Measurements from ENCODE around the gene CTNNA3. TPM values are rescaled to one million over a fixed set of nuclear protein-coding genes. Genes with fewer than 3 reads are reported as not detected.

Gene CTNNA3
- polyA plus RNA-seq, 1 donor from 2014 or later = 0.14 TPM

DNA sequence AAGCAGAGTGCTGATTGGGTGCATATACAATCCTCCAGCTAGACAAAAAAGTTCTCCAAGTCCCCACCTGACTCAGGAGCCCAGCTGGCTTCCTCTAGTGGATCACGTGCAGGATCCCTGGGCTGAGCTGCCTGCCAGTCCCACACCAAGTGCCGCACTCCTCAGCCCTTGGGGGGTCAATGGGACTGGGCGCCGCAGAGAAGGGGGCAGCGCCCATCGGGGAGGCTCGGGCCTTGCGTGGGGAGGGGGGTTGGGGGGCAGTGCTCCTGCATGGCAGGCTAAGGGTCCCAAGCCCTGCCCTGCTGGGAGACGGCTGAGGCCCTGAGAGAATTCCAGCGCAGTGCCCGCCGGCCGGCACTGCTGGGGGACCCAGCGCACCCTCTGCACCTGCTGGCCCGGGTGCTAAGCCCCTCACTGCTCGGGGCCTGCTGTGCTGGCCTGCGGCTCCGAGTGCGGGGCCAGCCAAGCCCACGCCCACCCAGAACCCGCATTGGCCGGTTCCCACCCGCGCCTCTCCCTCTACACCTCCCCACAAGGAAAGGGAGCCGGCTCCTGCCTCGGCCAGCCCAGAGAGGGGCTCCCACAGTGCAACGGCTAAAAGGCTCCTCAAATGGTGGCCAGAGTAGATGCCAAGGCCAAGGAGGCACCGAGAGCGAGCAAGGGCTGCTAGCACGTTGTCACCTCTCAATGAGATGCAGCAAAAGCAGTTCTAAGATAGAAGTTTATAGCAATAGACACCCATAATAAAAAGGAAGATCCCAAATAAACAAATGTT lies 1044.5 kb downstream of the CTNNA3 start:
- Histone ChIP-seq H3K4me2 (ENCODE audit: low read length) (no peak overlapping the region), H3K4me3 (ENCODE audit: low read length) (no peak overlapping the region), H3K27me3 (ENCODE audit: insufficient read depth, low read depth, low read length) (no peaks in the 10 kb centered on the region), H3K27ac (ENCODE audit: low read length) (no peak overlapping the region), H3K36me3 (ENCODE audit: insufficient read depth, low read length) (no peaks in the 10 kb centered on the region), H3K9me3 (ENCODE audit: low read length) (no peaks in the 10 kb centered on the region), H4K20me1 (ENCODE audit: insufficient read depth) (no peaks in the 10 kb centered on the region), H3K79me2 (replicated peaks; ENCODE audit: insufficient read depth, low read length) (no peaks in the 10 kb centered on the region), H3K9ac (ENCODE audit: low read length) (no peak overlapping the region), H3K9me2 (ENCODE audit: insufficient read depth, low read length) (no peaks in the 10 kb centered on the region), H3F3A (ENCODE audit: insufficient read depth, low read length, poor library complexity, severe bottlenecking) (no peaks in the 10 kb centered on the region), H2AFZ (ENCODE audit: low read depth, low read length) (no peak overlapping the region)
- TF ChIP-seq POLR2AphosphoS5 (IDR thresholded peaks at IDR 0.05) (no peak), EP300 (conservative IDR thresholded peaks at IDR 0.05; ENCODE audit: poor library complexity, severe bottlenecking) (no peak), MXI1 (conservative IDR thresholded peaks at IDR 0.05; ENCODE audit: poor library complexity, severe bottlenecking) (no peak), RAD21 (conservative IDR thresholded peaks at IDR 0.05) (no peak), SMC3 (conservative IDR thresholded peaks at IDR 0.05; ENCODE audit: poor library complexity) (no peak), TAF1 (IDR thresholded peaks at IDR 0.05; ENCODE audit: low read depth) (no peak), EZH2 (IDR thresholded peaks at IDR 0.05; ENCODE audit: borderline replicate concordance, insufficient read depth, low read length, poor library complexity, severe bottlenecking) (no peak)
- TF ChIP-seq, protein P1, sequence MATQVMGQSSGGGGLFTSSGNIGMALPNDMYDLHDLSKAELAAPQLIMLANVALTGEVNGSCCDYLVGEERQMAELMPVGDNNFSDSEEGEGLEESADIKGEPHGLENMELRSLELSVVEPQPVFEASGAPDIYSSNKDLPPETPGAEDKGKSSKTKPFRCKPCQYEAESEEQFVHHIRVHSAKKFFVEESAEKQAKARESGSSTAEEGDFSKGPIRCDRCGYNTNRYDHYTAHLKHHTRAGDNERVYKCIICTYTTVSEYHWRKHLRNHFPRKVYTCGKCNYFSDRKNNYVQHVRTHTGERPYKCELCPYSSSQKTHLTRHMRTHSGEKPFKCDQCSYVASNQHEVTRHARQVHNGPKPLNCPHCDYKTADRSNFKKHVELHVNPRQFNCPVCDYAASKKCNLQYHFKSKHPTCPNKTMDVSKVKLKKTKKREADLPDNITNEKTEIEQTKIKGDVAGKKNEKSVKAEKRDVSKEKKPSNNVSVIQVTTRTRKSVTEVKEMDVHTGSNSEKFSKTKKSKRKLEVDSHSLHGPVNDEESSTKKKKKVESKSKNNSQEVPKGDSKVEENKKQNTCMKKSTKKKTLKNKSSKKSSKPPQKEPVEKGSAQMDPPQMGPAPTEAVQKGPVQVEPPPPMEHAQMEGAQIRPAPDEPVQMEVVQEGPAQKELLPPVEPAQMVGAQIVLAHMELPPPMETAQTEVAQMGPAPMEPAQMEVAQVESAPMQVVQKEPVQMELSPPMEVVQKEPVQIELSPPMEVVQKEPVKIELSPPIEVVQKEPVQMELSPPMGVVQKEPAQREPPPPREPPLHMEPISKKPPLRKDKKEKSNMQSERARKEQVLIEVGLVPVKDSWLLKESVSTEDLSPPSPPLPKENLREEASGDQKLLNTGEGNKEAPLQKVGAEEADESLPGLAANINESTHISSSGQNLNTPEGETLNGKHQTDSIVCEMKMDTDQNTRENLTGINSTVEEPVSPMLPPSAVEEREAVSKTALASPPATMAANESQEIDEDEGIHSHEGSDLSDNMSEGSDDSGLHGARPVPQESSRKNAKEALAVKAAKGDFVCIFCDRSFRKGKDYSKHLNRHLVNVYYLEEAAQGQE (IDR thresholded peaks at IDR 0.05; ENCODE audit: borderline replicate concordance) = no peak
- TF ChIP-seq, protein P2, sequence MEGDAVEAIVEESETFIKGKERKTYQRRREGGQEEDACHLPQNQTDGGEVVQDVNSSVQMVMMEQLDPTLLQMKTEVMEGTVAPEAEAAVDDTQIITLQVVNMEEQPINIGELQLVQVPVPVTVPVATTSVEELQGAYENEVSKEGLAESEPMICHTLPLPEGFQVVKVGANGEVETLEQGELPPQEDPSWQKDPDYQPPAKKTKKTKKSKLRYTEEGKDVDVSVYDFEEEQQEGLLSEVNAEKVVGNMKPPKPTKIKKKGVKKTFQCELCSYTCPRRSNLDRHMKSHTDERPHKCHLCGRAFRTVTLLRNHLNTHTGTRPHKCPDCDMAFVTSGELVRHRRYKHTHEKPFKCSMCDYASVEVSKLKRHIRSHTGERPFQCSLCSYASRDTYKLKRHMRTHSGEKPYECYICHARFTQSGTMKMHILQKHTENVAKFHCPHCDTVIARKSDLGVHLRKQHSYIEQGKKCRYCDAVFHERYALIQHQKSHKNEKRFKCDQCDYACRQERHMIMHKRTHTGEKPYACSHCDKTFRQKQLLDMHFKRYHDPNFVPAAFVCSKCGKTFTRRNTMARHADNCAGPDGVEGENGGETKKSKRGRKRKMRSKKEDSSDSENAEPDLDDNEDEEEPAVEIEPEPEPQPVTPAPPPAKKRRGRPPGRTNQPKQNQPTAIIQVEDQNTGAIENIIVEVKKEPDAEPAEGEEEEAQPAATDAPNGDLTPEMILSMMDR (IDR thresholded peaks at IDR 0.05; ENCODE audit: poor library complexity, severe bottlenecking) = no peak

DNA sequence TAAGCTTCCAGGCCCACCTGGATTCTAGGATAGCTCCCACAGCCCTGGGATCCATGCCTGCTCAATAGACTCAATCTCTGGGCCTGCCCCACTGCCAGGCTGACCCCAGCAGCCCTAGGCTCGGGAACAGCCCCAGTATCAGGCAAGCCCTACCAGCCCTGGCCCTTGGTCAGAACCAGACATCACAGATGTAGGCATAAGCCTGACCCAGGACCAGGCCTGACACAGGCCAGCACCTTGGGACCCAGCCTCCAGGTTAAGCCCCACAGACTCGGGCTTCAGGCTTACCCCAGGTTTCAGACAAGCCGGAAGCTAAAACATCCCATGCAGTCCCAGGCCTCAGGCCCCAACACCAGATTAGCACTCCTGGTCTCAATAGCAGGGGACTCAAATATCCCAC lies 1046.4 kb downstream of the CTNNA3 start:
- no peak overlapping the region for H2AFZ ChIP-seq (ENCODE audit: low read depth, low read length)
- H3K79me2 ChIP-seq (replicated peaks; ENCODE audit: insufficient read depth, low read length) = no peaks in the 10 kb centered on the region
- no peak overlapping the region for H3K4me2 ChIP-seq (ENCODE audit: low read length)
- H3F3A ChIP-seq (ENCODE audit: insufficient read depth, low read length, poor library complexity, severe bottlenecking) = no peaks in the 10 kb centered on the region
- no peak for TF ChIP-seq RAD21 (conservative IDR thresholded peaks at IDR 0.05)
- no peak for TF ChIP-seq MXI1 (conservative IDR thresholded peaks at IDR 0.05; ENCODE audit: poor library complexity, severe bottlenecking)
- no peak for TF ChIP-seq POLR2AphosphoS5 (IDR thresholded peaks at IDR 0.05)
- TF ChIP-seq EP300 (conservative IDR thresholded peaks at IDR 0.05; ENCODE audit: poor library complexity, severe bottlenecking) = no peak
- no peak overlapping the region for H3K27ac ChIP-seq (ENCODE audit: low read length)
- no peak overlapping the region for H3K9ac ChIP-seq (ENCODE audit: low read length)
- no peak overlapping the region for H3K4me3 ChIP-seq (ENCODE audit: low read length)
- no peaks in the 10 kb centered on the region for H4K20me1 ChIP-seq (ENCODE audit: insufficient read depth)
- no peaks in the 10 kb centered on the region for H3K36me3 ChIP-seq (ENCODE audit: insufficient read depth, low read length)
- no peaks in the 10 kb centered on the region for H3K9me3 ChIP-seq (ENCODE audit: low read length)
- no peaks in the 10 kb centered on the region for H3K9me2 ChIP-seq (ENCODE audit: insufficient read depth, low read length)
- no peaks in the 10 kb centered on the region for H3K27me3 ChIP-seq (ENCODE audit: insufficient read depth, low read depth, low read length)
